Astrocyte (in vitro differentiated cells and primary cell): ENCODE data around the gene RANBP3. TPM values are rescaled to one million over a fixed set of nuclear protein-coding genes. Genes with fewer than 3 reads are reported as not detected.
A peak's percentile ranks its signal among the peaks of the same experiment; 100 is the strongest.

Experiments
- DNase-seq: peaks from one replicate; pipeline ENCODE4 v3.0.0-alpha.2; 2010; ENCODE audit warnings: low read depth
- FAIRE-seq: peaks from 2 replicates; lab custom pipeline; 2011; peaks lifted over from hg19 to GRCh38; lab: Jason Lieb, UNC
- H2AFZ ChIP-seq: 2 replicates; pipeline ENCODE4 v1.6.0; 2012; ENCODE audit warnings: low read depth, low read length, inconsistent platforms
- H3K27ac ChIP-seq: 2 replicates; pipeline ENCODE4 v1.5.1; 2011; ENCODE audit warnings: low read depth, low read length, inconsistent platforms
- H3K27me3 ChIP-seq: 2 replicates; pipeline ENCODE4 v1.6.0; 2011; ENCODE audit warnings: low read length, inconsistent platforms; ENCODE audit not compliant: insufficient read depth
- H3K36me3 ChIP-seq: 2 replicates; pipeline ENCODE4 v1.5.1; 2011; ENCODE audit warnings: low read length, inconsistent platforms; ENCODE audit not compliant: insufficient read depth
- H3K4me1 ChIP-seq: 2 replicates; pipeline ENCODE4 v1.5.1; 2011; ENCODE audit warnings: low read length, inconsistent platforms; ENCODE audit not compliant: insufficient read depth
- H3K4me2 ChIP-seq: 2 replicates; pipeline ENCODE4 v1.6.0; 2012; ENCODE audit warnings: low read length, inconsistent platforms
- H3K4me3 ChIP-seq: 2 replicates; pipeline ENCODE4 v1.5.1; 2011; ENCODE audit warnings: low read depth, mild to moderate bottlenecking, low read length, inconsistent platforms; ENCODE audit not compliant: insufficient read depth
- H3K79me2 ChIP-seq: 2 replicates; pipeline ENCODE4 v1.6.0; 2012; ENCODE audit warnings: mild to moderate bottlenecking, low read length, inconsistent platforms; ENCODE audit not compliant: insufficient read depth
- H3K9ac ChIP-seq: 2 replicates; pipeline ENCODE4 v1.6.0; 2012; ENCODE audit warnings: mild to moderate bottlenecking, low read length, inconsistent platforms
- H3K9me3 ChIP-seq: 2 replicates; pipeline ENCODE4 v1.5.1; 2012; ENCODE audit warnings: low read depth, mild to moderate bottlenecking, low read length, inconsistent platforms; ENCODE audit not compliant: insufficient read depth
- H4K20me1 ChIP-seq: 2 replicates; pipeline ENCODE4 v1.6.0; 2012; ENCODE audit warnings: low read length, inconsistent platforms; ENCODE audit not compliant: insufficient read depth
- H3K27ac Mint-ChIP-seq: one replicate; pipeline ENCODE4 v1.8.0; 2021; ENCODE audit warnings: mild to moderate bottlenecking, mixed read lengths; ENCODE audit not compliant: unreplicated experiment
- H3K27me3 Mint-ChIP-seq: one replicate; pipeline ENCODE4 v1.8.0; 2021; ENCODE audit warnings: low read depth, mixed read lengths; ENCODE audit not compliant: unreplicated experiment
- H3K36me3 Mint-ChIP-seq: one replicate; pipeline ENCODE4 v1.8.0; 2021; ENCODE audit warnings: low read depth, mixed read lengths; ENCODE audit not compliant: unreplicated experiment
- H3K4me1 Mint-ChIP-seq: one replicate; pipeline ENCODE4 v1.8.0; 2021; ENCODE audit warnings: low read depth, mixed read lengths; ENCODE audit not compliant: unreplicated experiment
- H3K4me3 Mint-ChIP-seq: one replicate; pipeline ENCODE4 v1.8.0; 2021; ENCODE audit warnings: mild to moderate bottlenecking, moderate library complexity, mixed read lengths; ENCODE audit not compliant: unreplicated experiment
- H3K9me3 Mint-ChIP-seq: one replicate; pipeline ENCODE4 v1.8.0; 2021; ENCODE audit warnings: mild to moderate bottlenecking, mixed read lengths; ENCODE audit not compliant: unreplicated experiment
- CTCF ChIP-seq: IDR thresholded peaks from 2 replicates; pipeline ENCODE4 v1.5.1; 2011; ENCODE audit warnings: low read depth, mild to moderate bottlenecking, inconsistent platforms, low read length, moderate library complexity; ENCODE audit not compliant: insufficient read depth
- EZH2 ChIP-seq: IDR thresholded peaks from 2 replicates; pipeline ENCODE4 v1.6.1; 2012; ENCODE audit warnings: mild to moderate bottlenecking, low read length, inconsistent platforms; ENCODE audit not compliant: insufficient read depth
- total RNA-seq: library from RNA; stranded (reverse); gene quantifications from 2 replicates; pipeline ENCODE4 v1.2.1, GENCODE V29; 2021

The RANBP3 gene
- total RNA-seq, 1 donor from 2014 or later = 70.5 TPM

GRCh38 chr19:5914946-5915781 lies 62.8 kb downstream of the RANBP3 start:
- Histone ChIP-seq H3K79me2 (no peaks in the 10 kb centered on the region), H3K4me3 (no peak overlapping the region), H3K27me3 (no peaks in the 10 kb centered on the region), H3K9me3 (no peaks in the 10 kb centered on the region), H3K36me3 (peaks cover 9% of the 10 kb centered on the region), H2AFZ (no peak overlapping the region), H3K4me1 (peaks cover 5% of the 10 kb centered on the region), H3K4me2 (no peak overlapping the region), H3K9ac (no peak overlapping the region), H4K20me1 (no peaks in the 10 kb centered on the region), H3K27ac (no peak overlapping the region)
- Mint-ChIP-seq H3K36me3 (peaks cover 3% of the 10 kb centered on the region), H3K4me3 (no peak overlapping the region), H3K4me1 (no peaks in the 10 kb centered on the region), H3K27ac (no peak overlapping the region), H3K9me3 (no peaks in the 10 kb centered on the region), H3K27me3 (no peaks in the 10 kb centered on the region)
- no peak for DNase-seq
- no peak for TF ChIP-seq CTCF
- TF ChIP-seq EZH2 = no peak
- FAIRE-seq = no peak

- Histone ChIP-seq H3K27ac (no peak overlapping the region), H3K27me3 (no peaks in the 10 kb centered on the region), H3K4me3 (no peak overlapping the region), H3K36me3 (peaks cover 6% of the 10 kb centered on the region), H3K4me2 (peak overlapping the region; percentile 31), H3K9ac (peak overlapping the region; percentile 46), H4K20me1 (no peaks in the 10 kb centered on the region), H3K79me2 (no peaks in the 10 kb centered on the region), H3K4me1 (peaks cover 5% of the 10 kb centered on the region), H3K9me3 (no peaks in the 10 kb centered on the region), H2AFZ (no peak overlapping the region)
- peaks cover 3% of the 10 kb centered on the region for H3K36me3 Mint-ChIP-seq
- no peak overlapping the region for H3K27ac Mint-ChIP-seq
- no peak for DNase-seq
- no peaks in the 10 kb centered on the region for H3K27me3 Mint-ChIP-seq
- no peak for TF ChIP-seq CTCF
- no peaks in the 10 kb centered on the region for H3K4me1 Mint-ChIP-seq
- no peak overlapping the region for H3K4me3 Mint-ChIP-seq
- no peak for FAIRE-seq
- H3K9me3 Mint-ChIP-seq = no peaks in the 10 kb centered on the region
Observed at GRCh38 chr19:5914358-5914774, 63.6 kb downstream of the RANBP3 start.
